Astrocyte of the spinal cord (primary cell): Measurements from ENCODE around the gene SV2C.
"Not testable (repeated sequence)": the region's sequence is repeated elsewhere in the genome, so short reads cannot be mapped to it uniquely, and the experiment has no call there.

ENCODE experiments used
- DNase-seq: peaks from one replicate; pipeline ENCODE4 v3.0.0; 2011; ENCODE audit warnings: low read depth, low spot score
- H3K4me3 ChIP-seq: 2 replicates; pipeline ENCODE4 v1.5.1; 2011; ENCODE audit warnings: low read depth, mild to moderate bottlenecking, low read length, moderate library complexity
- in situ Hi-C: cut with HindIII; loops from 2 replicates; pipeline ENCODE4 v1.10.0; 2017; ENCODE audit warnings: low sequenced_read_pairs
- TF ChIP-seq, protein P1 (sequence below): IDR thresholded peaks from 2 replicates; pipeline ENCODE4 v1.5.1; 2012; ENCODE audit warnings: low read depth, mild to moderate bottlenecking, low read length, inconsistent platforms

The SV2C gene

DNA sequence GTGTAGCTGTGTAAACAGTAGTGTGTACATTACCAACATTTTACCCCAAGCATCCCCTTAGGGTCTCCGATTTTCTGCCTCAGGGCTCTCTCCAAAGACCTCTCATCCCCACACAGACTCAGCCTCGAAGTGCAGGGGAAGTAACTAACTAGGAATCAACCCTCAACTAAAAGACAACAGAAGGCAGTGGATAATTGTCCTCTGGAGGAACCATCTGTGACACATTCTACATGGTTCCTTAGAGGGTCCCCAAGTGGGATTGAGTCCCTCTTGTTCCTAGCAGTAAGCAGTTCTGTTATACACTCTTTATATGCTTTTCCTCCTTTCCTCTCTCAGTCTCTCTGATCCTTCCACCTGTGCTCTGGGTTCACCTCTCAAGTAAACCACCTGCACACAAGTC, 157.2 kb downstream of the SV2C start:
- TF ChIP-seq, protein P1, sequence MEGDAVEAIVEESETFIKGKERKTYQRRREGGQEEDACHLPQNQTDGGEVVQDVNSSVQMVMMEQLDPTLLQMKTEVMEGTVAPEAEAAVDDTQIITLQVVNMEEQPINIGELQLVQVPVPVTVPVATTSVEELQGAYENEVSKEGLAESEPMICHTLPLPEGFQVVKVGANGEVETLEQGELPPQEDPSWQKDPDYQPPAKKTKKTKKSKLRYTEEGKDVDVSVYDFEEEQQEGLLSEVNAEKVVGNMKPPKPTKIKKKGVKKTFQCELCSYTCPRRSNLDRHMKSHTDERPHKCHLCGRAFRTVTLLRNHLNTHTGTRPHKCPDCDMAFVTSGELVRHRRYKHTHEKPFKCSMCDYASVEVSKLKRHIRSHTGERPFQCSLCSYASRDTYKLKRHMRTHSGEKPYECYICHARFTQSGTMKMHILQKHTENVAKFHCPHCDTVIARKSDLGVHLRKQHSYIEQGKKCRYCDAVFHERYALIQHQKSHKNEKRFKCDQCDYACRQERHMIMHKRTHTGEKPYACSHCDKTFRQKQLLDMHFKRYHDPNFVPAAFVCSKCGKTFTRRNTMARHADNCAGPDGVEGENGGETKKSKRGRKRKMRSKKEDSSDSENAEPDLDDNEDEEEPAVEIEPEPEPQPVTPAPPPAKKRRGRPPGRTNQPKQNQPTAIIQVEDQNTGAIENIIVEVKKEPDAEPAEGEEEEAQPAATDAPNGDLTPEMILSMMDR: no peak
- in situ Hi-C loops: no loop called here
- no peak overlapping the region for H3K4me3 ChIP-seq
- DNase-seq: no peak

GRCh38 chr5:76242155-76242554, 159.0 kb downstream of the SV2C start:
- DNase-seq, in situ Hi-C loops, H3K4me3 ChIP-seq: not testable (repeated sequence)

GRCh38 chr5:76245590-76245989, 162.4 kb downstream of the SV2C start:
- no peak overlapping the region for H3K4me3 ChIP-seq
- DNase-seq: no peak
- TF ChIP-seq, protein P1: no peak
- in situ Hi-C loops: no loop called here

GRCh38 chr5:76249621-76250020, 166.4 kb downstream of the SV2C start:
- no peak overlapping the region for H3K4me3 ChIP-seq
- TF ChIP-seq, protein P1: no peak
- in situ Hi-C loops: no loop called here
- no peak for DNase-seq

GRCh38 chr5:76250463-76250862, 167.3 kb downstream of the SV2C start:
- no peak for DNase-seq
- H3K4me3 ChIP-seq: no peak overlapping the region
- in situ Hi-C loops: no loop called here
- TF ChIP-seq, protein P1: no peak

DNA sequence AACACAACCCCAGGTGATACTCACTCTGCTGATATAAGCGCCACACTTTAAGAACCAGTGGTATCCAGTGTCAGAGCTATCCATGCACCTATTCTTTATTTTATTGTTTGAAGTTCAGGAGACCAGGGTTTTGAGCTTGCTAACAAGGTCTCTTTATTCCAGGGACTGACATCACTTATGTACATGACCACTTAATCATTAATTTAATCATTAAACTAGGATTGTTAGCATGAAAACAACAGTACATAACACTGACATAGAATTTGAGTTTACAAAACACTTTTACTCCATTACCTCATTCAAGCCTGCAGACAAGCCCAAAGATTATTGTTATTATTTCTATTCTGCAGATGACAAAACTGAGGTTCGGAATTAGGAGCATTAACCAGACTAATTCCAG, 168.5 kb downstream of the SV2C start:
- TF ChIP-seq, protein P1: no peak
- in situ Hi-C loops: no loop called here
- H3K4me3 ChIP-seq: no peak overlapping the region
- DNase-seq: no peak

- in situ Hi-C loops: no loop called here
- no peak for DNase-seq
- TF ChIP-seq, protein P1: no peak
- no peak overlapping the region for H3K4me3 ChIP-seq
Measured at GRCh38 chr5:76252437-76252836, 169.3 kb downstream of the SV2C start.
